NK-92 treated with Interleukin-12 subunit alpha and Interleukin-12 subunit beta, amount 100 ng/mL, for 24 hours (cell line): ENCODE measurements around the gene TMA7.
"Not testable (repeated sequence)": the region's sequence is repeated elsewhere in the genome, so short reads cannot be mapped to it uniquely, and the experiment has no call there.

Experiments used
- DNase-seq: peaks from one replicate; lab custom pipeline; 2025; lab: John Stamatoyannopoulos, UW

The TMA7 gene

DNA sequence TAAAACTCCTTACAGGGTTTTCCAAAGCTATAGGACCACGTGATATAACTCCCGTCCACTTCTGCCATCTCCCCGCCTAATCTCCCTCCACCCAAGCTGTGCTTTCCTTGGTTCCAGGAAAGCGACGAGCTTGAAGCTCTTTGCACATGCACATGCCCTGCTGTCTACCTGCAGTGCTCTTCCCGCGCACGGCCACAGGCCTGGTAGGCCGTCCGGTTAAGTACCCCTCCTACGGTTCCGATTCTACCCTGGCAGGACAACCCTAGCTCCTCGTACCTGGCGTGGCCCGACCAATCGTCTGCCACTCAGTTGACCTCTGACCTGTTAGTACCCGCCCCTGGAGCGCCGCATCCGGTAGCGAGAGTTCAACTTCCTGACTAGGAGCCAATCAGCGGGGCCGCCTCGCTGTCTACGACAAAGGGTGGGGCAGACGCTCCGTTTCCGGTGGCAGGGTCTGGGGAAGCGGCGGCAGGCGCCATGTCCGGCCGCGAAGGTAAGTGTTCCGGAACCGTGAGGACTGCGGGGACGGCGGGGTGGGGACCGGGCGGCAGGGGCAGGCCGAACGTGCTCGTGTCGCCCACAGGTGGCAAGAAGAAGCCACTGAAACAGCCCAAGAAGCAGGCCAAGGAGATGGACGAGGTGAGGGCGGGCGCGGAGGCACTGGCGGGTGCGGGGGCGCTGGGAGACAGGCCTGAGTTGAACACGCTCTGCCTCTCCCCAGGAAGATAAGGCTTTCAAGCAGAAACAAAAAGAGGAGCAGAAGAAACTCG is at the start of gene TMA7, which contains the start of gene CCDC51:
TMA7 (plus strand) TSS at position 438 of the 770 bp plus-strand sequence; CDS start at position 478, 40 bp downstream.
CCDC51 (minus strand) TSS at position 300 of the 770 bp plus-strand sequence. CDS start 4,991 bp downstream, outside the sequence.
- DNase-seq = peak; percentile 96

DNA sequence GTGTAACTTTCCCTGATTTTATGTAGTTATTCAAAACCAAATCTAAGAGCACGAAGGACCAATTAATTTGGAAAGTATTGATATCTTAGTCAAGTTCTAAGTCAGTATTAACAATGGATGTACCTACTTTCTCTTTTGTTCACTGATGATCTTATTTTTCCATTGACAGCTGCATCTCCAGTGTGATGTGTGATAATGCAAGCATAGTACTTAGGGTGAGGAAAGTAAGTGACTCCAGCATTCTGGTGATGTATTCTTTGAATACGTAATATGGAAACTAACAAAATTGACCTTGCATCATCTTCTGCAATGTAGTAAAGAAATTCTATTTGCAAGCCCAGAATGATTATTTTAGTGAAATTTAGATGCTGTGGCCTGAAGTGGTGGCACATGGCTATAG is 45.7 kb upstream of the TMA7 start:
- DNase-seq = no peak

DNA sequence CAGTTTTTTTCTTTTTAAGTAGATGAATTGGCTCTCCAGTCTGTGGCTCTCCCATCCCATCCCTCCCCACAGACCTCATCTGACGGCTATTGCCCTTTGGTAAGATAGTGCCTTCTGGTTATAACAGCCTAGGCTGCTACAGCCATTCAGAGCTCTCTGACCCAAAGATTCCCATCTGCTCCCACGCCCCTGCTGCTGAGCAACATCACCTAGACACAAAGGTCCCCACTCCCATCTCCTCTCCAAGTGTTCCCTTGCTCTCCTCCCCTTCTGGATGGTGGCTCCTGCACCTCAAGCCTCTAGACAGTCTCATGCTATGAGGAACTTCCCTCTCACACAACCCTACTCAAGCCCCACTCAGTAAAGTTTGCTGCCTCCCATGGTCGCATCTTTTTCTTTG is 44.3 kb upstream of the TMA7 start:
- no peak for DNase-seq

DNA sequence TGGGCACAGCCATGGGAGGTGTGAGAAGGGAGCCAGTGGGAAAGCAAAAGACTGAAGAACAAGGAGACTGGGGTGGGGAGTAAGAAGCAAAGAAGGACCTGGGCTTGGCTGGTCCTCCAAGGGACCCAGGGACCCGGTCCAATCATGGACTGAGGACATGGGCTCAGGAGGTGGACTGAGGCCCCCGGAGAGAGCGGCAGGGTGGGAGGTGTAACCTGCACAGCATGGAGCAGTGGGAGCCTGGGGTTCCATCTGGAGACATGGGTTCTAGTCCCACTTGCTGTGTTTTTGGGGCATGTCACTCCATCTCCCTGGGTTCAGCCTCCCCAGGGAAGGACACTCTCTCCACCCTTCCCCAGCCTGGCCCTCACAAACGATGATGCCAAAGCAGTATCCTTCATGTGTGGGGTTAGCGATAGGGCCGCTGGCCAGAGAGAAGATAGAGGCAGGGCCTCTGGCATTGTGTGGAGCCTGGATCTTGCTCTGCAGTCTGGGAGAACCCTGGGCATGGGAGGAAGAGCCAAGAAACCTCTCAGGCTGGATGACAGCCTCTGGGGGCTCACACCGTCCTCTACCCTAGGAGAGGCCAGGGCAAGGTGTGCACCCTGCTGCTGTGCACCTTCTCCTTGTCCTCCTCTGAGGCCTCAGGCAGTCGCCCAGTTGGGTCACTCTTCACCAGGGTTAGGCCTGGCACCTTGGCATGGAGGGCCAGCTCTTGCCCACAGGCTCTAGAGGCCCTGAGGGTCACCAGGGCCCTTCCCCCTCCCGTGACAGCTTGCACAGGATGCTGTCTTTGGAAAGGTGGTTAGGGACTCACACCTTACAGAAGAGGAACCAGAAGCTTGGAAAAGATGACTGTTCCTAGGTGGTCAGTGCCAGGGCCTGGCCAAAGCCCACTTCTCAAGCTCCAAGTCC is 42.0 kb upstream of the TMA7 start:
- no peak for DNase-seq

DNA sequence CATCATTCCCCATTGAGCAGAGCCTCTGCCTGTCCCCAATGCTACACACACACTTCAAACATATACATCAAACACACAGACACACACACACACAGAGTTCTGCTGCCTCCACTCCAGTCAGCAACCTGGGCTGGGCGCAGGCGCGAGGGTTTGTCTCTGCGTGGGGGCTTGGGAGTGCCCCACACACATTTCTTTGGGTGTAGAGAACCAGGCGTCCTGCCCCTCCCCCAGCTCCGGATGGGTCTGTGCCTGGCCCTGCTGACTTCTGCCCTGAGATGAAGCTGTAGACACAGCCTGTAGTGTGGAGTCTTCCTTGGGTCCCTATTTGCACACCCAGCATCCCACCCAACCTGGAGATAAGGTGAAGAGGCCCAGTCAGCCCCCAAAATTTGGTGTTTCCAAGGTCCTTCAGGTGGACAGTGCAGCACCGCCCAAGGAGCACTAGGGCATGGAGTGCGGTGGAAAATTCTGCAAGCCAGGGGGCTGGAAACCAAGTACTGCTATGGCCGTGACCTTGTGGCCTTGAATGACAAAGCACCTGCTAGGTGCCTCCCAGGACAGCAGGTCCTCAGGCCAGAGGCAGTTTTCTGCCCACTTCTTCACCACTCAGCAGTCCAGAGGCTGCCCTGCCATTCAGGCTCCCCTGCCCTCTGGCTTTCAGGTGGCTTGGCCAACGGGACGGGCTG is 41.2 kb upstream of the TMA7 start:
- DNase-seq = no peak

DNA sequence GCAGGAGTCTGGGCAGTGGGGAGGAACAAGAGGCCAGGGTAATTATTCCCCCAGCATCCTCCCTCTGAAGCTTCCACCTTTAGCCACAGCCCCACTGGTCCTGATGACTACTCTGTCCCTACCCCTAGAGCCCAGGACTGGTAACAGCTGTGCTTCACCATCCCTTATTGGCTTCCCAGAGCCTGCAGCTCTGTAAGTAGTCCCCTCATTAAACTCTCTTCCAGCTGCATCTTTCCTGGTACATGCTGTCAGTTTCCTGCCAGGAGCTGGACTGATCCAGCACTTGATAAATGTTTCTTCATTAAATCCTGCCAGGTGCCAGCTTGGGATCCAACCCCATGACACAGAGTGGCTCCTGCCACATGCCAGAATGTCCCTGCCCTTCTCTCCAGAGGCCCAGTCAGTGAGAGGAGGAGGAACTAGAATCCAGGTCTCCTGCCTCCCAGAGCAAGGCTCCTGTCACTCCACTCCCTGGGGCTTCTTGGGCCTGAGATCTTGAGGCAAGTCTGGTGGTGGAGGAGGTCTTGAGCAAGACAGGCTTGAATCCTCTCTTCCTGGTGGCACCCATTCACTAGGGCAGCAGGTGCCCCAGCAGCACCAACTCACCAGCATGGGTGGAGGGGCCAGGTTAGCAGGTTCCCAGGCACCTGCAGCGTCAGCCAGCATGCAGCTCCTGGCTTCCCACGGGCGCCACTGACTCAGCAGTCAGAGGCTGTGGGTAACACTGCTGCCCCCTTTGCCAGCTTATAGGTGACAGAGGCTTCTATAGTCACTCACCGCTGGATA is 40.5 kb upstream of the TMA7 start:
- no peak for DNase-seq

DNA sequence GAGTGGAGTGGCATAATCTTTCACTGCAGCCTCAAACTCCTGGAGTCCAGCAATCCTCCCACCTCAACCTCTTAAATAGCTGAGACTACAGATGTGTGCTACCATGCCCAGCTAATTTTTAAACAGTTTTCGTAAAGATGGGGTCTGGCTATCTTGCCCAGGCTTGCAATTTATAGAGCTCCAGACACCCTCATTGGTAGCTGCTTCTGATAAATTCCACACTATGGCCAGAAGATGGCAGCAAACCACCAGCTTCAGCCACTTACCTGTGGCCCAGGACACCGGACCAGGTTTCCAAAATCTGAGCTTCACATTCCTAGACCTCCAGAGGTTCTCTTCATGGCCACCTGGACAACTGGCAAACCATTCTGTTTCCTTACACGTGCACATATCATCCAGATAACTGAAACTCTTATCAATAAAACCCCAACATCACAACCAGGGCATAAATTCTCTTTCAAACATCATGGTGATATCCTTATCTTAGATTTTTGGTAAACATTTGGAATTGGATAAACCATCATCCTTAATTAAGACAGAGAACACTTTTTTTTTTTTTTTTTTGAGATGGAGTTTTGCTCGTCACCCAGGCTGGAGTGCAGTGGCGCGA is 39.1 kb upstream of the TMA7 start:
- no peak for DNase-seq

DNA sequence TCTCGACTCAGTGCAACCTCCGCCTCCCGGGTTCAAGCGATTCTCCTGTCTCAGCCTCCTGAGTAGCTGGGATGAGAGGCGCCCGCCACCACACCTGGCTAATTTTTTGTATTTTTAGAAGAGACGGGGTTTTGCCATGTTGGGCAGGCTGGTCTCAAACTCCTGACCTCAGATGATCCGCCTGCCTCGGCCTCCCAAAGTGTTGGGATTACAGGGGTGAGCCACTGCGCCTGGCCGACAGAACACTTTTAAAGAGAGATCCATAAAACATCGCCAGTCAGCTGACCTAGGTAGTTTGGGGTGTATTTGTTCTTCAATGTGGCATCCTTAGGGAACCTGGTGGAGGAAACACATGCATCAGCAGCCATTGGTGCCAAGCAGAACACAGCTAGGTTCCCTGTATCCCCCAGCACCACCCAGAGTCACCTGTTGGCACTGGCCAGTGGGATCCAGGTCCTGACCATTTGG is 38.6 kb upstream of the TMA7 start:
- DNase-seq = not testable (repeated sequence)

DNA sequence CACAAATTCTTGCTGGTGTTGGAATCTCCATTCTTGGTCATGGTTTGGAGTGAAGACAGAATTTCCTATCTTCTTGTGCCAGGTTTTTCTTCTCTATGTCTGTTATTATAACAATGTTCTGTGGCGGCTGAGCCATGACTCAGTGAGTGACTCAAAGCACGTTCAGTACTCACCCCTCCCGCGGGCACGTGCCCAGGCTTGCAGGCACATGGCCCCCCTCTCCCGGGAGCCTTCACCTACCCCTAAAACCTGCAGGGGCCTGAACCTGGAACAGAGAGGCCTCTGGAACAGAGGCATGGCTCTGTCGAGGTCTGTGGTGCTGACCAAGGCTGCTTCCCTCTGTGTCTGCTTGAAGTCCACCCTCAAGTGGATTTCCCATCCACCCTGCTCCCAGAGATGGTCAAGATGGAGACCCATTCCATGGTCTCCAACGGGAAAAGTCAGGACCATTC is 37.8 kb upstream of the TMA7 start:
- no peak for DNase-seq

DNA sequence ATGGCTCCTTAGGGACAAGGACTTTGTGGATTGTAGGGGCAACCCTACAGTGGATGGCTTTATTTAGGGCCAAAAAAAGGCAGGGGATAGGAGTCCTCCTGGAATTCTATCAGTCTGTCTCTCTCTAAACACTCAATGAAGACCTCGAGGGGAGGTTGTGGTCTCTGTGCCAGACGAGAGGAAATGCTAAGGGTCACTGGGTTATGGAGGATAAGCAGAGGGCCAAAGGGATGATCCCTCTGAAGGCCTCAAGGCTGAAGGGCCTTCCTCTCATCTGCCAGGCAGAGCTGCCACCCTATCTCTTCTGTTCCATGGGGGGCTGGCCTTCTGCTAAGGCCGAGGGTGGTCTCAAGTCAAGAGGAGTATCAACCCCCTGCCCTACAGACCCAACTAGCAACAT is 37.1 kb upstream of the TMA7 start:
- DNase-seq = no peak

DNA sequence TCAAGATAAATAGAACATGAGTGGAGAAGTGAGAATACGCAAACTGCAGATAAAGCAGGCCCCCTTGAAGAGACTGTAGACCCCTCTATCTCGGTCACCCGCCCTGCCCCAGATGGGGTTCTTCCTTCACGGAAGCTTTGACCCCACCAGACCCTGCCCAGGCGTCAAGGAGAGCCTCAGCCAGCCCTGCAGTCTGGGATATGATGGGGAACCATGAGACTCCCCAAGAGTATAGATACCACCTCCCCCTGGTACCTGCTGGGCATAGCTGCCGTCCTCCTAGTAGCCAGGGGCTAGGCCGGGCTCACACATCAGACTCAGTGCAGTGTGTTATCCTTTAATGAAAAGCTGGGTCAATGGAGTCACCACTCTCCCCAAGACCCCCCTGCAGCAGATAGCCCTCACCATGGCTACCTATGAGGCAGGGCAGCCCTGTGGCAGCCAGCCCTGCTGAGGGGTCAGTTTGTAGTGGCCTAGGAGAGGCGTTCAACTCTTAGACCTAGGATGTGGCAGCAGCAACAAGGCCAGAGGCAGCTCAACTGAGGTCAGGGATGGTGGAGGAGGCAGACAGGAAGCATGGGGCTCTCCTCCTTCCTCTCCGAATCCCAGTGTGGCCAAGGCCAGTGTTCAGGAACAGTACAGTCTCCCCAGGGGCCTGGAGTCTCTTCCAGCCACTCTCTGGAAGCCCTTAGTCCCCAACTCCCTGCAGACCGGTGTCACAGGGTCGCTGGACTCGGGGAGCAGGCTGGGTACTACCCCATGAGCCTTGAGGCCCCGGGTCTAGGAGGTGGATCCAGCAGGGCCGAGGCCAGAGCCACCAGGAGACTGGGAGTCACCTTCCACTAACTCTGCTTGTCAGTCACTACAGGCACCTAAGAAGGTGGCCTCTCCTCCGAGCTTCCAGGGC is 36.3 kb upstream of the TMA7 start:
- DNase-seq = no peak

DNA sequence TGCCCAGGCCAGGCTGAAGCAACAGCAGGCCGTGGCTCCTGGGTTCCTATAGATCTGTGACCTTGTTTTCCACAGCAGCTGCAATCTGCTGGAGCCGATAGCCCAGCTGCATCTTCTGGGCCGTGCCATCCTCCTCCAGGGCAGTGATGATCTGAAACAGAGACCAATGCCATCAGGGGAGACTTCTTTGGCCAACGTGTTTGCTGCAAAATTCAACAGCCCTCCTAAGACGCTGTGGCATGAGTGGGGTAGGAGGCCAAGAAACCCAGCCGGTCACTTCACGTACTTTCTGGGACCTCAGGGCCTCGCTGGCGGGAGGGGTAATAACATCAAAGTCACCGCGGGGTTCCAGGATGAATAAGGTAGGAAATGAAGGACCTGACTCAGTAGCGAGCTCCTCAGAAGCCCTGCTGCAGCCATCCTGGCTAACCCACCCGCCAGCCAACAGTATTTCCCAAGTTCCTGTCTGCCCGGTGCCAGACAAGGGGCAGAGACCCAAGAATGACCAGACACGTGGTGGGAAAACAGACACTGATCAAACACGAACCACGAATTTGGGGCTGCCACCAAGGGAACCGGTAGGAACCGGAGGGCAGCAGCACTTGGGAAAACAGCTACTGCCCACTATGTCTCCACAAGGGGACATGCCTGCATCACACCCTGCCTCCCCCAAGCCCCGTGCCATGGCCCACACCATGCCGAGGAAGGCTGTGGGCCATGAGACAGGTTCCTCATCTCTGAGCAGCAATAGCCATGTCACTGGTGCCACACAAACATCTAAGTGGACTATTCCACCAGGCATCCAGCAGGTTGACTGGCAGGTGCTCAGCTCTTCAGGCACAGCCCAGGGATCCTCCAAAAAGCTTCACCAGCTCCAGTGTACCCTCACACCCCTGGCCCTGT is 35.4 kb upstream of the TMA7 start:
- no peak for DNase-seq

DNA sequence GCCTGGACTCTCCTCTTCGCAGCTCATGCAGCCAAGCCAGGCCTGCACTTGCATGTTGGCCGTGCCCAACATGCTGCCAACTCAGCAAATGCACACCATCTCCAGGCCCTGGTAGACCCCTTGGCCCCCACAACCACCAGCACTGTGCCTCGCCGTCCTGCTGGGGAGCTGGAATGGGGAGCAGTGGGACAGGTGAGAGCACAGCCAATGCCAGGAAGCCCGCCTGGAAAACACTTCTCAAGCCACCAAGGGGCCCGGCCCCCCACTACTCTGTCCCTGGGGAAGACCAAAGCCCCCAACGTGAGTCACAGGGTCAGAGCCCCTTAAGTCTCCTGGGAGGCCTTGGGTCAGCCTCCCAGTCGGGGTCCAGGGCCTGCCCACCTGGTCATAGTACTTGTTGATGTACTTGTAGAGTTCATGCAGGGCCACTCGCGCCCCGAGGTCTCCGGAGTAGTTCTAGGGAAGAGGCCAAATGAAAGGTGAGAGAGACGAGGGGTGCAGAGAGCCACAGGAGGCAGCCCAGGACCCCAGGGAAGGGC is 34.6 kb upstream of the TMA7 start:
- DNase-seq = no peak

DNA sequence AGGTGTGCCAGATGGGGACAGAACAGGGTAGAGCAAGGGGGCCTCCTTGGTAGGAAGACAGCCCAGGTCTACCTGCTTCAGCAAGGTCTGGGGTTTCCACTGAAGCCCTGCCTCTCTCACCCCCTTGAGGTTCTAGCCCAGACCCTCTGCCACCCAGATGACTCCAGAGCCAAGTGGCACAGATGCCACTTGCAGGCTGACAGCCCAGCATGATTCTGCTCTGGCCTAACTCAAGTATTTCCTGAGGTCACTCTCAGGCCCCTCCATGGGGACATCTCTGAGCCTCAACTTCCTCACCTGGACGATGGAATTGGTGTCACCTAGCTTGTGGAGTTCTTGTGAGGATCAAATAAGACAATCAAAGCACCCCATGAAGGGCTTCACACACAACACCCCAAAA is 34.1 kb upstream of the TMA7 start:
- no peak for DNase-seq

DNA sequence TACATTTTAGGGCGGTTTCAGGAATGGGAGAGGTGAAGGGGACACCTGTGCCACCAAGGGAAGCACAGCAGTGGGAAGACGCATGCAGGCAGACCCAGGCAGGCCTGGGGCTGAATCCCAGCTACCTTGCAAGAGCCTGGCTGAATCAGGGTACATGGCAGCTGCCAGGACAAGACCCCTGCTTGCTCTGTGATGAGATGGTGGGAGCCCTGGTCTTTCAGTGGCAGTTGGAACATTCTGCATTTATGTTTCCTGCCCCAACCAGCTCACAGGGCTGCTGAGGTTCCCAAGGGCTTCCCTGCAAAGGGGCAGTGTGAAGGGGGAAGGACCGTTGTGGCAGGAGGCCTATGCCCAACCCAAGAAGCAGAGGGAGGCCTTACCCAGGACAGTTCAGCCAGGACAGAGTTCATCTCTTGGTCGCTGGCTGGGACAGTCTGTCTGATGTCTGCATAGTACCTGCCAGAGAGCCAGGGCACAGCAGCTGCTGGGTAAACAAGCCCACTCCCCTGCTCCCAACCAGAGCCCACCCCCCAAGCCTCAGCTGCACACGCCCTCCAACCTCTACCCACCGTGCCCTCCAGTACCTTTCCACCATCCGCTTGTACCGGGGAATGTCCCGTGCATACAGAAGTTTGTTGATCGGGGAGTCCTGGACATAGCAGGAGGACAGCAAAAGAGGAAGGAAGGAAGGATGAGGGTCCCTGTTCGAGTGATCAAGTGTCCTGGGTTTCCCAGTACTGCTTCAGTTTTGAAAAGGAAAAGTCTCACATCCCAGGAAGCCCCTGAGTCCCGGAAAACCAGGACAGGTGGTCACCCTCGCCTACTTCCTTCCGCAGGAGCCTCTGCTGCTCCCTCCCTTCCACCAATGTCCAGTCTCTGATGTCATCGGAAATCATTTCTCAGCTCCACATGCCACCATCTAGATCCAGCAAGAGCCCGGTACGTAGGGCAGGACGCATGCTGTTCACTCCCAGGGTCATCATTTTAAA is 33.3 kb upstream of the TMA7 start:
- no peak for DNase-seq

DNA sequence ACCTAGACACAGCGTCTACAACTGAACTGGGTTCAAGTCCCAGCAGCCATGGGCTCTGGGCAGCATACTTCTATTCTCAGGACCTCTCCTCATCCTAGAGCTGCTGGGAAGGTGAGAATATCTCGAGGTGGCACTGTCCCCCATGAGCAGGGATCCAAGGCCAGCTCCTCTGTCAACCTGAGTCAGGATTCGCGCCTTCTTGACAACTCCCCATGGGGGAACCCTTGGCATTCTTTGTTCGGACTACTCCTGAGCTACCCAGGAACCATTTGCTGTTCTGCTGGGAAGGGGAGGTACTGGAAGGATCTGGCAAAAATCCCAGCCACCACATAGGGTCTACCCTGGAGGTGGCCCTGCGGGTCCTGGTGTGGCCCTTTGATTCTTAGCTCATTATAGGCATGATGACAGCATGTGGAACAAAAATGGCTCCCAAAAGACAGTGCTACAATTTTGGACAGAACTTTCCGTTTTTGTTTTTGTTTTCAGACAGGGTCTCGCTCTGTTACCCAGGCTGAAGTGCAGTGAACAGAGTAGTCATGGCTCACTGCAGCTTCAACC is 32.4 kb upstream of the TMA7 start:
- no peak for DNase-seq

DNA sequence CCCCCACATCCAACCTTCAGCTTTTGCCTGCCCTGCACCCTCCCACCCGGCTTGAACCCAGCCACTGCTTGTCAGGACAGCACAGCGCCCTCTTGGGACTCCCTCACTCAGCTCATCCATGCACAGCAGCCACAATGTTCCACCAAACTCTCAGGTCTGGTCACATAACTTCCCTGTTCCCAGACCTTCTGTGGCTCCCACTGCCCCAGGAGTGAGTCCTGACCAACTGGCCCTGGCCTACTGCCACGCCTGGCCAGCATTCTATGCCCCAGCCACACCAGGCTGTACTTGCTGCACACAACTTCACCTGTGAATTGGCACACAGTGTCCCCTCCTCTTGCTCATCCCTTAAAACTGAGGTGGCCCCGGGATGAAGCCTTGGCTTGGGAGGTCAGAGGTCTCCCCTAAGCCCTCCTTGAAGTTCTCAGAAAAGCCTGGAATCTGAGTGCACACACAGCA is 31.2 kb upstream of the TMA7 start:
- DNase-seq = no peak
